Heart right ventricle (tissue), 16 donors: Measurements from ENCODE around the gene MXI1. TPM values are rescaled to one million over a fixed set of nuclear protein-coding genes. Genes with fewer than 3 reads are reported as not detected.

ENCODE experiments used
- ATAC-seq, 8 donors: fragments of 200-7000 bp; cut with Tn5 transposase; one replicate each; pipeline ENCODE4 v1.9.1; 2020; ENCODE audit warnings: mild to moderate bottlenecking in 8 of 8, moderate library complexity in 8 of 8, moderate number of reproducible peaks in 1 of 8
- DNase-seq, 2 donors: peaks; one replicate each; pipeline ENCODE4 v3.0.0-alpha.2; 2020
- H3K27ac ChIP-seq, 10 donors: fragments of 200-600 bp; sonication (generic) in 2 of 10; one replicate each; pipeline versions ENCODE4 v1.5.0 to v1.8.0; 2020 to 2022; ENCODE audit warnings: mild to moderate bottlenecking in 3 of 10
- H3K27me3 ChIP-seq, 7 donors: fragments of 200-600 bp; one replicate each; pipeline ENCODE4 v1.8.0; 2021 to 2022; ENCODE audit warnings: mild to moderate bottlenecking in 2 of 7
- H3K36me3 ChIP-seq, 9 donors: fragments of 200-600 bp; sonication (generic) in 1 of 9; one replicate each; pipeline versions ENCODE4 v1.5.0 to v1.8.0; 2020 to 2022; ENCODE audit warnings: mild to moderate bottlenecking in 2 of 9
- H3K4me1 ChIP-seq, 9 donors: fragments of 200-600 bp; sonication (generic) in 1 of 9; one replicate each; pipeline versions ENCODE4 v1.5.0 to v1.8.0; 2020 to 2022; ENCODE audit warnings: mild to moderate bottlenecking in 4 of 9
- H3K4me3 ChIP-seq, 10 donors: fragments of 200-600 bp; sonication (generic) in 2 of 10; one replicate each; pipeline versions ENCODE4 v1.5.0 to v1.8.0; 2020 to 2022; ENCODE audit warnings: mild to moderate bottlenecking in 7 of 10, moderate library complexity in 2 of 10
- H3K9me3 ChIP-seq, 11 donors: fragments of 200-600 bp in 10 of 11; sonication (generic) in 2 of 11; one replicate each; pipeline versions ENCODE4 v1.5.0 to v1.8.0; 2013 to 2022; ENCODE audit warnings: mild to moderate bottlenecking in 2 of 11, control low read depth in 1 of 11, moderate library complexity in 1 of 11
- WGBS, 2 donors: extraction: QIAGEN DNeasy Blood & Tissue Kit; methylation state at CpG; one replicate each; pipeline ENCODE4 v1.1.7; 2013; ENCODE audit warnings: inconsistent platforms in 1 of 2; 5-methylcytosine and 5-hydroxymethylcytosine counted together
- intact Hi-C, 10 donors: fragments of 100-400 bp; cut with DNase I; formaldehyde crosslinking; loops; one replicate each; pipeline versions ENCODE4 v1.11.1 to v1.14.2; 2022
- polyA plus RNA-seq, 2 donors: library from polyadenylated mRNA; stranded (reverse); fragments of 200-250 nt; gene quantifications; one replicate each; pipeline ENCODE4 v1.2.3, GENCODE V29; 2013
- total RNA-seq, 10 donors: library from RNA; stranded (reverse); fragmentation: NEBNext Ultra II Directional in 3 of 10; extraction: Animal tissue kit (Norgen Biotek cat#: 25700) in 3 of 10; gene quantifications; one replicate each; pipeline versions ENCODE4 v1.2.1 to v1.2.4, GENCODE V29; 2021 to 2023
- TF ChIP-seq, protein P1 (sequence below), 9 donors: fragments of 200-600 bp; sonication (generic) in 2 of 9; IDR thresholded peaks; one replicate each; pipeline versions ENCODE4 v1.5.0 to v1.8.0; 2021 to 2022; ENCODE audit warnings: antibody characterized with exemption in 9 of 9, mild to moderate bottlenecking in 5 of 9, moderate library complexity in 1 of 9
- donor health status: Arrhythmogenic right ventricular cardiomyopathy.
- donor health status: ischemic (EF 13 %, LVEDD 7.1; RV severe dilation, severe dysfunction).
- donor health status: healthy with polysubstance abuse.
- donor health status: DM: no; HTN: yes; CAD: no.
- donor health status: DM: no; HTN: no; CAD: no.
- donor health status: ischemic (EF 25% LVEDD 6.9; RV normal size, moderate dysfunction).
- donor health status: ischemic (EF 25% LVEDD 5.7; RV mildly dilated, moderate dysfunction).
- donor health status: healthy.
- donor health status: DM: yes; HTN: yes; CAD: no.
- donor health status: Ischemic cardiomyopathy.
- donor health status: ischemic (EF 35%, LVEDD 5.7; RV mildly dilated, moderate dysfunction).
- donor health status: nonischemic (EF 11% LVEDD 7.7; RV severe dilation, severe dysfunction).
- donor health status: DM: yes; HTN: yes; CAD: no.
- donor health status: PGD.
- donor health status: ischemic (EF 29% LVEDD 5.4; RV normal size, mild dysfunction).
- donor health status: nonischemic (EF 23%, LVEDD 6.1; RV moderate dilation, normal function).

The MXI1 gene
- total and polyA plus RNA-seq, 12 donors, result 27.3 to 100 (median 61.3) TPM

DNA sequence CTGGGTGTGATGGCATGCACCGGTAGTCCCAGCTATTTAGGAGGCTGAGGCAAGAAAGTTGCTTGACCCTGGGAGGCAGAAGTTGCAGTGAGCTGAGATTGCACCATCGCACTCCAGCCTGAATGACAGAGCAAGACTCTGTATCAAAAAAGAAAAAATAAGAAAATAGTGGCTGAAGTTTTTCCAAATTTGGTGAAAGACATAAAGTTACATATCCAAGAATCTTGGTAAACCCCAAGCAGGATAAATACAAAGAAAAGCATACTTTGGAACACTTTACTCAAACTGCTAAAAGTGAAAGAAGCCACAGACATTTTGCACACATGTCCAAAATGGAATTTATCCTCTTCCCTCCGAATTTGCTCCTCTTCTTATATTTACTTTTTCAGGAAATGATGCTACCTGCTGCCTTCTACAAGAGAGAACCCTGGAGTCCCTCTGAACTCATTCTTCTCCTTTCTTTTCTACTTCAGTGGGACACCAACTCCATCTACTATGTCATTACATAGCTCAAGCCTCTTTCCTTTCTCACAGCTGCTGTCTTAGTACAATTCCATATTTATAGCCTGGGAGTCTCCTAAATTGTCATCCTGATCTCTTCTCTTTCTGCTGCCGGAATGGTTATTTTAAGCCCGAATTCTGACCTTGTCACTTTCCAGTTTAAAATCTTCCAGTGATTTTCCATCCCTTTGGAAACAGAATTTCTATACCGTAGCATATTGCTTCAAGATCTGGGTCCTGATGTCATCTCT lies 114.6 kb downstream of the MXI1 start:
- Histone ChIP-seq H3K4me1 (peaks cover 0 to 3% (median 0%) of the 10 kb centered on the region in 9 donors), H3K36me3 (no peaks in the 10 kb centered on the region), H3K4me3 (no peak overlapping the region), H3K27ac (no peak overlapping the region), H3K9me3 (peaks cover 0 to 24% (median 13%) of the 10 kb centered on the region in 11 donors), H3K27me3 (peaks cover 0 to 4% (median 0%) of the 10 kb centered on the region in 7 donors)
- WGBS, 2 donors, result 85% methylated on average over 6 of the region's 6 CpGs
- intact Hi-C loops, result no loop called here
- TF ChIP-seq, protein P1, sequence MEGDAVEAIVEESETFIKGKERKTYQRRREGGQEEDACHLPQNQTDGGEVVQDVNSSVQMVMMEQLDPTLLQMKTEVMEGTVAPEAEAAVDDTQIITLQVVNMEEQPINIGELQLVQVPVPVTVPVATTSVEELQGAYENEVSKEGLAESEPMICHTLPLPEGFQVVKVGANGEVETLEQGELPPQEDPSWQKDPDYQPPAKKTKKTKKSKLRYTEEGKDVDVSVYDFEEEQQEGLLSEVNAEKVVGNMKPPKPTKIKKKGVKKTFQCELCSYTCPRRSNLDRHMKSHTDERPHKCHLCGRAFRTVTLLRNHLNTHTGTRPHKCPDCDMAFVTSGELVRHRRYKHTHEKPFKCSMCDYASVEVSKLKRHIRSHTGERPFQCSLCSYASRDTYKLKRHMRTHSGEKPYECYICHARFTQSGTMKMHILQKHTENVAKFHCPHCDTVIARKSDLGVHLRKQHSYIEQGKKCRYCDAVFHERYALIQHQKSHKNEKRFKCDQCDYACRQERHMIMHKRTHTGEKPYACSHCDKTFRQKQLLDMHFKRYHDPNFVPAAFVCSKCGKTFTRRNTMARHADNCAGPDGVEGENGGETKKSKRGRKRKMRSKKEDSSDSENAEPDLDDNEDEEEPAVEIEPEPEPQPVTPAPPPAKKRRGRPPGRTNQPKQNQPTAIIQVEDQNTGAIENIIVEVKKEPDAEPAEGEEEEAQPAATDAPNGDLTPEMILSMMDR (IDR thresholded peaks at IDR 0.05), result no peak
- ATAC-seq (no peak), DNase-seq (no peak)

- ATAC-seq (no peak), DNase-seq (no peak)
- Histone ChIP-seq H3K9me3 (peaks cover 0 to 24% (median 13%) of the 10 kb centered on the region in 11 donors), H3K4me3 (no peak overlapping the region), H3K36me3 (no peaks in the 10 kb centered on the region), H3K27me3 (peaks cover 0 to 4% (median 0%) of the 10 kb centered on the region in 7 donors), H3K27ac (no peak overlapping the region), H3K4me1 (peaks cover 0 to 3% (median 0%) of the 10 kb centered on the region in 9 donors)
- WGBS, 2 donors, result 59 to 67% methylated on average over 2 of the region's 2 CpGs
- intact Hi-C loops, result no loop called here
- TF ChIP-seq, protein P1 (IDR thresholded peaks at IDR 0.05), result no peak
Observed at GRCh38 chr10:110323503-110323902, 116.1 kb downstream of the MXI1 start.

- no peak for DNase-seq
- 62 to 68% methylated on average over 5 of the region's 5 CpGs for WGBS, 2 donors
- intact Hi-C loops, result no loop called here
- Histone ChIP-seq H3K27ac (no peak overlapping the region), H3K9me3 (peaks cover 0 to 24% (median 13%) of the 10 kb centered on the region in 11 donors), H3K36me3 (no peaks in the 10 kb centered on the region), H3K4me3 (no peak overlapping the region), H3K27me3 (peaks cover 0 to 4% (median 0%) of the 10 kb centered on the region in 7 donors), H3K4me1 (peaks cover 0 to 3% (median 0%) of the 10 kb centered on the region in 9 donors)
- TF ChIP-seq, protein P1 (IDR thresholded peaks at IDR 0.05), result no peak
- no peak for ATAC-seq
Observed at GRCh38 chr10:110324201-110324804, 116.9 kb downstream of the MXI1 start.

- DNase-seq, result no peak
- 41 to 51% methylated on average over 3 of the region's 3 CpGs for WGBS, 2 donors
- Histone ChIP-seq H3K36me3 (no peaks in the 10 kb centered on the region), H3K4me3 (no peak overlapping the region), H3K9me3 (peaks cover 0 to 27% (median 15%) of the 10 kb centered on the region in 11 donors), H3K4me1 (peaks cover 0 to 3% (median 0%) of the 10 kb centered on the region in 9 donors), H3K27ac (no peak overlapping the region), H3K27me3 (peaks cover 0 to 4% (median 0%) of the 10 kb centered on the region in 7 donors)
- TF ChIP-seq, protein P1 (IDR thresholded peaks at IDR 0.05), result no peak
- intact Hi-C loops, result no loop called here
- ATAC-seq, result no peak
Observed at GRCh38 chr10:110324805-110325280, 117.4 kb downstream of the MXI1 start.
